Endodermal cell (in vitro differentiated cells): Measurements from ENCODE around the gene PPFIBP2. TPM values are rescaled to one million over a fixed set of nuclear protein-coding genes. Genes with fewer than 3 reads are reported as not detected.

Experiments
- DNase-seq: peaks from one replicate; pipeline ENCODE4 v3.0.0-alpha.2; 2017
- H3K27ac ChIP-seq: 2 replicates; pipeline ENCODE4 v1.5.1; 2013; ENCODE audit warnings: mild to moderate bottlenecking, low read depth, low read length, moderate library complexity
- H3K27me3 ChIP-seq: 2 replicates; pipeline ENCODE4 v1.6.1; 2013; ENCODE audit warnings: mild to moderate bottlenecking, low read length, moderate library complexity; ENCODE audit not compliant: insufficient read depth, control insufficient read depth, poor library complexity, severe bottlenecking
- H3K36me3 ChIP-seq: 2 replicates; pipeline ENCODE4 v1.7.0; 2013; ENCODE audit warnings: mild to moderate bottlenecking, low read length, moderate library complexity; ENCODE audit not compliant: control insufficient read depth, insufficient read depth
- H3K4me1 ChIP-seq: one replicate; pipeline ENCODE4 v1.7.0; 2013; ENCODE audit warnings: low read length; ENCODE audit not compliant: control insufficient read depth, insufficient read depth
- H3K4me3 ChIP-seq: 2 replicates; pipeline ENCODE4 v1.5.1; 2013; ENCODE audit warnings: mild to moderate bottlenecking, low read length, moderate library complexity
- H3K9ac ChIP-seq: 2 replicates; pipeline ENCODE4 v1.6.1; 2013; ENCODE audit warnings: mild to moderate bottlenecking, low read length, moderate library complexity; ENCODE audit not compliant: poor library complexity, severe bottlenecking; ENCODE audit errors: extremely low read depth
- H3K9me3 ChIP-seq: 2 replicates; pipeline ENCODE4 v1.6.1; 2013; ENCODE audit warnings: mild to moderate bottlenecking, low read length, moderate library complexity; ENCODE audit not compliant: control insufficient read depth
- H3K27ac Mint-ChIP-seq: 2 replicates; pipeline ENCODE4 v1.8.0; 2020; ENCODE audit warnings: mixed read lengths
- H3K27me3 Mint-ChIP-seq: 2 replicates; pipeline ENCODE4 v1.8.0; 2021; ENCODE audit warnings: mild to moderate bottlenecking, mixed read lengths; ENCODE audit not compliant: insufficient read depth
- H3K36me3 Mint-ChIP-seq: 2 replicates; pipeline ENCODE4 v1.8.0; 2020; ENCODE audit warnings: low read depth, mixed read lengths
- H3K4me1 Mint-ChIP-seq: 2 replicates; pipeline ENCODE4 v1.8.0; 2020; ENCODE audit warnings: mixed read lengths
- H3K4me3 Mint-ChIP-seq: 2 replicates; pipeline ENCODE4 v1.8.0; 2020; ENCODE audit warnings: mild to moderate bottlenecking, moderate library complexity, mixed read lengths
- H3K9me3 Mint-ChIP-seq: 2 replicates; pipeline ENCODE4 v1.8.0; 2020; ENCODE audit warnings: mild to moderate bottlenecking, mixed read lengths
- WGBS, 2 experiments: methylation state at CpG; one replicate each; pipeline versions ENCODE4 v1.1.5 to v1.1.7; 2013; ENCODE audit warnings: missing lambda C conversion rate in 2 of 2, mixed read lengths in 1 of 2; ENCODE audit not compliant: insufficient coverage in 1 of 2, insufficient read length in 1 of 2; 5-methylcytosine and 5-hydroxymethylcytosine counted together
- total RNA-seq, 2 donors: library from RNA; stranded (reverse); fragmentation: NEBNext Ultra II Directional in 1 of 2; extraction: Animal tissue kit (Norgen Biotek cat#: 25700) in 1 of 2; gene quantifications; 2 replicates in 1 of 2; 3 replicates in 1 of 2; pipeline ENCODE4 v1.2.1, GENCODE V29; 2021
- TF ChIP-seq, protein P1 (sequence below): fragments of 200-600 bp; sonication (generic); conservative IDR thresholded peaks from 2 replicates; pipeline ENCODE4 v1.5.0; 2021; ENCODE audit warnings: antibody characterized with exemption, mild to moderate bottlenecking

PPFIBP2 gene
- total RNA-seq, 2 donors from 2014 or later: 149 to 195 TPM

DNA sequence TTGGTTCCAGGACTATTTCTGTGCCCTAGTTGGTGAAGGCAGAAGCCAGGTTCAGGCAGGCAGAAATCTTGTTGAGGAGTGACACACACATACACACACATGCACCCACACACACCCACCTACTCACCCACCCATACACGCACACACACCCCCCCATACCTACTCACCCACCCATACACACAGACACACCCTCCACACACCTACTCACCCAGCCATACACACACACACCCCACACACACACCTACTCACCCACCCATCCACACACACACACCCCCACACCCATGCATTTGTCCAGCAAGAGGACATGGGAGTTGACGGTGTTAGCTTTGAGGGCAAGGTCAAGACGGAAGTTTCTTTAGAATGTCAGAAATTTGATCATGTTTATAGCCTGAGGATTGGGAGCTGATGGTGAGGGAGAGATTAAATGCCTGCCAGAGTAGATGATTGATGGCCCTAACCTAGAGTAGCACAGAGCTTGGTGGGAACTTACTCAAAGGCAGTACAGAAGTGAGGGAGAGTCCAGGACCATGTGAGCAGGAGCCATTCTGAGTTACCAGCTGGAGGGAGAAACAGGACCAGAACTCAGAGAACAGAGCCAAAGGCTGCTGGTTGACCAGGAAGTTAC, 90.6 kb downstream of the PPFIBP2 start:
- Mint-ChIP-seq H3K27ac (no peak overlapping the region), H3K4me3 (no peak overlapping the region), H3K9me3 (no peaks in the 10 kb centered on the region), H3K27me3 (no peaks in the 10 kb centered on the region), H3K4me1 (peaks cover 23% of the 10 kb centered on the region), H3K36me3 (peaks cover 14% of the 10 kb centered on the region)
- no peak for DNase-seq
- Histone ChIP-seq H3K4me3 (peak overlapping the region; percentile 93), H3K27ac (no peak overlapping the region), H3K4me1 (peaks cover 29% of the 10 kb centered on the region), H3K27me3 (no peaks in the 10 kb centered on the region), H3K36me3 (peaks cover 9% of the 10 kb centered on the region), H3K9me3 (no peaks in the 10 kb centered on the region), H3K9ac (peak overlapping the region; percentile 85)
- TF ChIP-seq, protein P1, sequence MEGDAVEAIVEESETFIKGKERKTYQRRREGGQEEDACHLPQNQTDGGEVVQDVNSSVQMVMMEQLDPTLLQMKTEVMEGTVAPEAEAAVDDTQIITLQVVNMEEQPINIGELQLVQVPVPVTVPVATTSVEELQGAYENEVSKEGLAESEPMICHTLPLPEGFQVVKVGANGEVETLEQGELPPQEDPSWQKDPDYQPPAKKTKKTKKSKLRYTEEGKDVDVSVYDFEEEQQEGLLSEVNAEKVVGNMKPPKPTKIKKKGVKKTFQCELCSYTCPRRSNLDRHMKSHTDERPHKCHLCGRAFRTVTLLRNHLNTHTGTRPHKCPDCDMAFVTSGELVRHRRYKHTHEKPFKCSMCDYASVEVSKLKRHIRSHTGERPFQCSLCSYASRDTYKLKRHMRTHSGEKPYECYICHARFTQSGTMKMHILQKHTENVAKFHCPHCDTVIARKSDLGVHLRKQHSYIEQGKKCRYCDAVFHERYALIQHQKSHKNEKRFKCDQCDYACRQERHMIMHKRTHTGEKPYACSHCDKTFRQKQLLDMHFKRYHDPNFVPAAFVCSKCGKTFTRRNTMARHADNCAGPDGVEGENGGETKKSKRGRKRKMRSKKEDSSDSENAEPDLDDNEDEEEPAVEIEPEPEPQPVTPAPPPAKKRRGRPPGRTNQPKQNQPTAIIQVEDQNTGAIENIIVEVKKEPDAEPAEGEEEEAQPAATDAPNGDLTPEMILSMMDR: no peak
- WGBS, 2 experiments: 57 to 72% methylated on average over 2 to 3 of the region's 3 CpGs

DNA sequence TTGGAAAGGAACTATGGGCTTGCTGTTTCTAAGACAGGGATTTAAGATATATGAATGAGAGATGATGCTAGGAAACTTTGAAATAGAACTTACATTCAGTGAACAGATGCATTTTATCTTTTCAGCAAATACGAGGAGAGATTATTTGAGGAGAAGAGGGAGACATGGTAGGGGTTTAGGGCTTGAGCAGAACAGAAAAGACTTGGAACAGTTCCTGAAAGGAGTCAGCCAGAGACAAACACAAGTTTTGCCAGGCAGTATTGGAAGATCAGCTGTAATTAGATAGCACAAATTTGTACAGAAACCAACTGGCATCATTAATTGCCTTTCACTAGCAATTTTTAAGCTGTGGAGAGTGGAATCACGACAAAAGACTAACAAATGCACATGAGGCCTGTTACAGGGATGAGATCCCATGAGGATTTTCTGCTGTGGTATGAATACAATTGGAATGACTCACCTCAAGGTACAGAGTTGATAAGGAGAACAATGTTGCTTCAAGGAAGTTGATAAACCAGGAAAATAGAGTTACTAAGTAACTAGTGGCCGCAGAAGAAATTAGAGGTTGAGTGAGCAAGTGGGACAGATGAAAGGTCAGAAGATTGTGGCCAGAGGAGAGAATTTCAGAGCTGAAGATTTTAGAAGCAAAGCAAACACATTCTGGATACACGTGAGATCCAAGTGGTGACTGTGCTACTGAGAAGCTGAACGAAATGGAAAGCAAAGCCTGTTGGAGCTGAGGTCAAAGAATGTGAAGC, 91.6 kb downstream of the PPFIBP2 start:
- H3K4me1 Mint-ChIP-seq: peaks cover 26% of the 10 kb centered on the region
- Histone ChIP-seq H3K9me3 (no peaks in the 10 kb centered on the region), H3K27ac (peak overlapping the region; percentile 60), H3K36me3 (peaks cover 12% of the 10 kb centered on the region), H3K9ac (peak overlapping the region; percentile 85), H3K4me1 (peaks cover 23% of the 10 kb centered on the region), H3K27me3 (no peaks in the 10 kb centered on the region), H3K4me3 (peak overlapping the region; percentile 93)
- no peak for DNase-seq
- no peaks in the 10 kb centered on the region for H3K27me3 Mint-ChIP-seq
- 37 to 58% methylated on average over 5 of the region's 5 CpGs for WGBS, 2 experiments
- H3K9me3 Mint-ChIP-seq: no peaks in the 10 kb centered on the region
- peaks cover 21% of the 10 kb centered on the region for H3K36me3 Mint-ChIP-seq
- H3K4me3 Mint-ChIP-seq: no peak overlapping the region
- TF ChIP-seq, protein P1: no peak
- H3K27ac Mint-ChIP-seq: no peak overlapping the region

DNA sequence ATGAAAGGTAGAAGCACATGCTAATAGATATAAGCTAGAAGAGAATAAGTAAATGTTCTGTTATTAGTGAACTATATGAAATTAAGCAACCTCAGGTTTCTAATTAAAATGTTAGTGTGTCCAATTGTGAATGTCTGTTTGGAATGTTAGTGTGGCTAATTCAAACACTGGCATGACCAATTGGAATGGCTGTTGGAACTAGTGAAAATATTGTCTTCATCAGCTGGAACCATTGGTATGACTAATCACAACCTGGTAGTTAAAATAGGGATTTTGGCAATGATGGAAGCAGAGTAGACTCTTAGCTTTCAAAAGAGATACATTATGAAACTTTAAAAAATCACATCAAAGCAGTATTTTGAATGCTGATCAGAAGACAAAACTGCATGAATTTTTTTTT, 92.7 kb downstream of the PPFIBP2 start:
- H3K36me3 Mint-ChIP-seq: peaks cover 30% of the 10 kb centered on the region
- H3K9me3 ChIP-seq: no peaks in the 10 kb centered on the region
- no peak for DNase-seq
- no peaks in the 10 kb centered on the region for H3K27me3 Mint-ChIP-seq
- H3K4me3 ChIP-seq: peak overlapping the region; percentile 93
- no peak overlapping the region for H3K27ac ChIP-seq
- TF ChIP-seq, protein P1: no peak
- peaks cover 23% of the 10 kb centered on the region for H3K36me3 ChIP-seq
- no peaks in the 10 kb centered on the region for H3K9me3 Mint-ChIP-seq
- no peak overlapping the region for H3K27ac Mint-ChIP-seq
- H3K4me1 ChIP-seq: peaks cover 24% of the 10 kb centered on the region
- no peak overlapping the region for H3K4me3 Mint-ChIP-seq
- peak overlapping the region; percentile 85 for H3K9ac ChIP-seq
- H3K4me1 Mint-ChIP-seq: peaks cover 28% of the 10 kb centered on the region
- no peaks in the 10 kb centered on the region for H3K27me3 ChIP-seq
